ENCODE results near the gene RHOT1.
A peak's percentile ranks its signal among the peaks of the same experiment; 100 is the strongest.
"Not testable (repeated sequence)": the region's sequence is repeated elsewhere in the genome, so short reads cannot be mapped to it uniquely, and the experiment has no call there.

The RHOT1 gene

GRCh38 chr17:32222621-32223020 lies 80.3 kb downstream of the RHOT1 start:
- H3K4me3 ChIP-seq (ENCODE audit: low read depth, low read length) = no peak overlapping the region

- no peak overlapping the region for H3K4me3 ChIP-seq (ENCODE audit: low read depth, low read length)
Measured at GRCh38 chr17:32223703-32224102, 81.4 kb downstream of the RHOT1 start.

- H3K4me3 ChIP-seq (ENCODE audit: low read depth, low read length) = no peak overlapping the region
Measured at GRCh38 chr17:32226886-32227285, 84.6 kb downstream of the RHOT1 start.

- no peak overlapping the region for H3K4me3 ChIP-seq (ENCODE audit: low read depth, low read length)
Measured at GRCh38 chr17:32227910-32228309, 85.6 kb downstream of the RHOT1 start.

- H3K4me3 ChIP-seq (ENCODE audit: low read depth, low read length) = no peak overlapping the region
Measured at GRCh38 chr17:32235588-32235987, 93.3 kb downstream of the RHOT1 start.

GRCh38 chr17:32239456-32239855 lies 97.2 kb downstream of the RHOT1 start:
- no peak overlapping the region for H3K4me3 ChIP-seq (ENCODE audit: low read depth, low read length)

GRCh38 chr17:32240750-32241149 lies 98.4 kb downstream of the RHOT1 start:
- no peak overlapping the region for H3K4me3 ChIP-seq (ENCODE audit: low read depth, low read length)

- H3K4me3 ChIP-seq (ENCODE audit: low read depth, low read length) = no peak overlapping the region
Measured at GRCh38 chr17:32241640-32242039, 99.3 kb downstream of the RHOT1 start.

GRCh38 chr17:32249475-32249874 lies 107.2 kb downstream of the RHOT1 start:
- H3K4me3 ChIP-seq (ENCODE audit: low read depth, low read length) = no peak overlapping the region

GRCh38 chr17:32253117-32253611 lies 110.9 kb downstream of the RHOT1 start:
- no peak overlapping the region for H3K4me3 ChIP-seq (ENCODE audit: low read depth, low read length)

- H3K4me3 ChIP-seq (ENCODE audit: low read depth, low read length) = no peak overlapping the region
Measured at GRCh38 chr17:32256012-32256700, 113.9 kb downstream of the RHOT1 start.

GRCh38 chr17:32256701-32257019 lies 114.4 kb downstream of the RHOT1 start:
- no peak overlapping the region for H3K4me3 ChIP-seq (ENCODE audit: low read depth, low read length)

- H3K4me3 ChIP-seq (ENCODE audit: low read depth, low read length) = no peak overlapping the region
Measured at GRCh38 chr17:32258383-32259140, 116.3 kb downstream of the RHOT1 start.

GRCh38 chr17:32259586-32259985 lies 117.3 kb downstream of the RHOT1 start:
- H3K4me3 ChIP-seq (ENCODE audit: low read depth, low read length) = no peak overlapping the region

GRCh38 chr17:32261417-32261736 lies 119.1 kb downstream of the RHOT1 start:
- H3K4me3 ChIP-seq (ENCODE audit: low read depth, low read length) = no peak overlapping the region

- no peak overlapping the region for H3K4me3 ChIP-seq (ENCODE audit: low read depth, low read length)
Measured at GRCh38 chr17:32261936-32262510, 119.7 kb downstream of the RHOT1 start.

- H3K4me3 ChIP-seq (ENCODE audit: low read depth, low read length) = not testable (repeated sequence)
Measured at GRCh38 chr17:32263515-32263914, 121.2 kb downstream of the RHOT1 start.

GRCh38 chr17:32264140-32264799 lies 122.0 kb downstream of the RHOT1 start:
- H3K4me3 ChIP-seq (ENCODE audit: low read depth, low read length) = no peak overlapping the region

GRCh38 chr17:32264823-32265191 lies 122.5 kb downstream of the RHOT1 start:
- no peak overlapping the region for H3K4me3 ChIP-seq (ENCODE audit: low read depth, low read length)

GRCh38 chr17:32265192-32265923 lies 123.1 kb downstream of the RHOT1 start, which contains the start of gene RHBDL3:
TSS of gene RHBDL3 (plus strand) at chr17:32265832. CDS start at chr17:32266190, 358 bp downstream.
- peak within 1 kb of the TSS; percentile 55 for H3K4me3 ChIP-seq (ENCODE audit: low read depth, low read length)

GRCh38 chr17:32266051-32266388 lies 123.7 kb downstream of the RHOT1 start:
- H3K4me3 ChIP-seq (ENCODE audit: low read depth, low read length) = peak overlapping the region; percentile 55
